Panc1 (cell line): ENCODE measurements around the gene RRP9. TPM values are rescaled to one million over a fixed set of nuclear protein-coding genes. Genes with fewer than 3 reads are reported as not detected.

Source experiments
- ATAC-seq: fragments of 200-7000 bp; cut with Tn5 transposase; 2 replicates; pipeline ENCODE4 v1.9.1; 2020; ENCODE audit warnings: mild to moderate bottlenecking, moderate library complexity
- BruUV-seq: library from RNA; stranded (reverse); fragments of 400-500 nt; replicated peaks from 2 replicates; lab custom pipeline; 2021; lab: Mats Ljungman, UMichigan
- CTCF ChIA-PET: fragments of 300-600 bp; sonication (Branson Sonifier 250); formaldehyde crosslinking; loops from one replicate; lab custom pipeline; 2022; ENCODE audit warnings: antibody characterized with exemption; lab: Charles Lee
- POLR2A ChIA-PET: fragments of 300-600 bp; sonication (Branson Sonifier 250); formaldehyde crosslinking; loops from one replicate; lab custom pipeline; 2022; ENCODE audit warnings: antibody characterized with exemption; lab: Charles Lee
- DNase-seq: peaks from one replicate; pipeline ENCODE4 v3.0.0-alpha.2; 2010; ENCODE audit warnings: low read depth, low spot score
- H3K27ac ChIP-seq: 2 replicates; pipeline ENCODE4 v1.5.1; 2011; ENCODE audit warnings: mild to moderate bottlenecking, low read length, inconsistent platforms
- H3K27me3 ChIP-seq: fragments of 200-500 bp; sonication (Bioruptor generic); 2 replicates; pipeline ENCODE4 v1.6.0; 2014; ENCODE audit warnings: low read length, inconsistent platforms; ENCODE audit not compliant: control insufficient read depth, insufficient read depth
- H3K36me3 ChIP-seq: fragments of 200-500 bp; sonication (Bioruptor generic); 2 replicates; pipeline ENCODE4 v1.5.1; 2014; ENCODE audit warnings: inconsistent platforms, mild to moderate bottlenecking, low read length, moderate library complexity; ENCODE audit not compliant: control insufficient read depth, insufficient read depth
- H3K4me1 ChIP-seq: 2 replicates; pipeline ENCODE4 v1.5.1; 2011; ENCODE audit warnings: inconsistent platforms, mild to moderate bottlenecking, low read length, moderate library complexity; ENCODE audit not compliant: control insufficient read depth, insufficient read depth
- H3K4me3 ChIP-seq, 2 experiments: 2 replicates each; pipeline ENCODE4 v1.5.1; 2011 to 2012; ENCODE audit warnings: low read depth in 2 of 2, low read length in 2 of 2, mild to moderate bottlenecking in 2 of 2, inconsistent platforms in 1 of 2, moderate library complexity in 1 of 2
- H3K9me3 ChIP-seq: fragments of 200-500 bp; sonication (Bioruptor generic); 2 replicates; pipeline ENCODE4 v1.5.1; 2014; ENCODE audit warnings: low read depth, mild to moderate bottlenecking, inconsistent platforms, low read length, moderate library complexity; ENCODE audit not compliant: control insufficient read depth, insufficient read depth
- POLR2AphosphoS5 ChIP-seq: IDR thresholded peaks from 2 replicates; pipeline ENCODE4 v1.6.1; 2012; ENCODE audit warnings: mild to moderate bottlenecking, low read depth, low read length, moderate library complexity
- SIN3A ChIP-seq: IDR thresholded peaks from 2 replicates; pipeline ENCODE4 v1.6.1; 2012; ENCODE audit warnings: low read depth, mild to moderate bottlenecking, low read length, moderate library complexity, borderline replicate concordance; ENCODE audit not compliant: insufficient read depth
- TCF7L2 ChIP-seq: IDR thresholded peaks from 2 replicates; pipeline ENCODE4 v1.6.1; 2011; ENCODE audit warnings: mild to moderate bottlenecking, low read depth, low read length, inconsistent platforms
- in situ Hi-C: cut with HindIII; loops from 2 replicates; pipeline ENCODE4 v1.10.0; 2016; ENCODE audit warnings: low sequenced_read_pairs, low pct_unique_long_range_greater_than_20kb
- intact Hi-C: fragments of 100-400 bp; cut with micrococcal nuclease; formaldehyde crosslinking; loops from one replicate; pipeline ENCODE4 v1.10.0; 2022; ENCODE audit not compliant: unreplicated experiment
- total RNA-seq: library from RNA; stranded (reverse); gene quantifications from one replicate; pipeline ENCODE4 v1.2.1, GENCODE V29; 2021; ENCODE audit not compliant: unreplicated experiment
- TF ChIP-seq, protein P1 (sequence below): fragments of 450-650 bp; IDR thresholded peaks from 2 replicates; pipeline ENCODE4 v1.5.1; 2017; ENCODE audit warnings: mild to moderate bottlenecking
- TF ChIP-seq, protein P2 (sequence below), 2 experiments: IDR thresholded peaks; 2 replicates each; pipeline ENCODE4 v1.6.1; 2011 to 2012; ENCODE audit warnings: low read depth in 2 of 2, control low read depth in 1 of 2, low read length in 1 of 2, mild to moderate bottlenecking in 1 of 2, moderate library complexity in 1 of 2; ENCODE audit not compliant: insufficient read depth in 1 of 2

The RRP9 gene
- total RNA-seq, 1 experiment from 2014 or later: 54.5 TPM

DNA sequence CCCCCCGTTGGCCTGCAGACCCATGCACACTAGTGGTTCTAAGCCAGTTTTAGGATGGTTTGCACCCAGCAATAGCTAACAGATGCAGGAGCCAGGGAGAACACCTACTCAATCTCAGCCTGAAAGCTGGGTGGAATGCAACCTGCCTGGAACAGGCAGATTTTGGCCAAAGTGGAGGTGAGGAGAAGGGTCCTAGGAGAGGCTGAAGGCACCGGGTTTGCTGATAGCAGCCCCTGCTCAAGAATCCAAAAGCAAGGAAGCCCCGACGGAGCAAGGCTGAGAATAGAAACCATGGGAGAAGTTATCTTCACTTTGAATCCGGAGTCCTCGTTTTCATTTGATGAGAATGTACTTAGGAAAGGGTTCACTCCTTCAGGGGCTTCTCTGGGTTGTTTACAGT lies 9.9 kb downstream of the RRP9 start:
- Histone ChIP-seq H3K4me3 (no peak overlapping the region), H3K9me3 (no peaks in the 10 kb centered on the region), H3K27me3 (no peaks in the 10 kb centered on the region), H3K36me3 (no peaks in the 10 kb centered on the region), H3K27ac (no peak overlapping the region), H3K4me1 (no peaks in the 10 kb centered on the region)
- intact Hi-C loops: no loop called here
- ChIA-PET POLR2A (no interaction called here), CTCF (no interaction called here)
- no TSS peak for BruUV-seq
- no peak for DNase-seq
- no peak for ATAC-seq
- in situ Hi-C loops: no loop called here
- TF ChIP-seq, protein P1, sequence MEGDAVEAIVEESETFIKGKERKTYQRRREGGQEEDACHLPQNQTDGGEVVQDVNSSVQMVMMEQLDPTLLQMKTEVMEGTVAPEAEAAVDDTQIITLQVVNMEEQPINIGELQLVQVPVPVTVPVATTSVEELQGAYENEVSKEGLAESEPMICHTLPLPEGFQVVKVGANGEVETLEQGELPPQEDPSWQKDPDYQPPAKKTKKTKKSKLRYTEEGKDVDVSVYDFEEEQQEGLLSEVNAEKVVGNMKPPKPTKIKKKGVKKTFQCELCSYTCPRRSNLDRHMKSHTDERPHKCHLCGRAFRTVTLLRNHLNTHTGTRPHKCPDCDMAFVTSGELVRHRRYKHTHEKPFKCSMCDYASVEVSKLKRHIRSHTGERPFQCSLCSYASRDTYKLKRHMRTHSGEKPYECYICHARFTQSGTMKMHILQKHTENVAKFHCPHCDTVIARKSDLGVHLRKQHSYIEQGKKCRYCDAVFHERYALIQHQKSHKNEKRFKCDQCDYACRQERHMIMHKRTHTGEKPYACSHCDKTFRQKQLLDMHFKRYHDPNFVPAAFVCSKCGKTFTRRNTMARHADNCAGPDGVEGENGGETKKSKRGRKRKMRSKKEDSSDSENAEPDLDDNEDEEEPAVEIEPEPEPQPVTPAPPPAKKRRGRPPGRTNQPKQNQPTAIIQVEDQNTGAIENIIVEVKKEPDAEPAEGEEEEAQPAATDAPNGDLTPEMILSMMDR: no peak
- TF ChIP-seq POLR2AphosphoS5 (no peak), SIN3A (no peak), TCF7L2 (no peak)
- TF ChIP-seq, protein P2, sequence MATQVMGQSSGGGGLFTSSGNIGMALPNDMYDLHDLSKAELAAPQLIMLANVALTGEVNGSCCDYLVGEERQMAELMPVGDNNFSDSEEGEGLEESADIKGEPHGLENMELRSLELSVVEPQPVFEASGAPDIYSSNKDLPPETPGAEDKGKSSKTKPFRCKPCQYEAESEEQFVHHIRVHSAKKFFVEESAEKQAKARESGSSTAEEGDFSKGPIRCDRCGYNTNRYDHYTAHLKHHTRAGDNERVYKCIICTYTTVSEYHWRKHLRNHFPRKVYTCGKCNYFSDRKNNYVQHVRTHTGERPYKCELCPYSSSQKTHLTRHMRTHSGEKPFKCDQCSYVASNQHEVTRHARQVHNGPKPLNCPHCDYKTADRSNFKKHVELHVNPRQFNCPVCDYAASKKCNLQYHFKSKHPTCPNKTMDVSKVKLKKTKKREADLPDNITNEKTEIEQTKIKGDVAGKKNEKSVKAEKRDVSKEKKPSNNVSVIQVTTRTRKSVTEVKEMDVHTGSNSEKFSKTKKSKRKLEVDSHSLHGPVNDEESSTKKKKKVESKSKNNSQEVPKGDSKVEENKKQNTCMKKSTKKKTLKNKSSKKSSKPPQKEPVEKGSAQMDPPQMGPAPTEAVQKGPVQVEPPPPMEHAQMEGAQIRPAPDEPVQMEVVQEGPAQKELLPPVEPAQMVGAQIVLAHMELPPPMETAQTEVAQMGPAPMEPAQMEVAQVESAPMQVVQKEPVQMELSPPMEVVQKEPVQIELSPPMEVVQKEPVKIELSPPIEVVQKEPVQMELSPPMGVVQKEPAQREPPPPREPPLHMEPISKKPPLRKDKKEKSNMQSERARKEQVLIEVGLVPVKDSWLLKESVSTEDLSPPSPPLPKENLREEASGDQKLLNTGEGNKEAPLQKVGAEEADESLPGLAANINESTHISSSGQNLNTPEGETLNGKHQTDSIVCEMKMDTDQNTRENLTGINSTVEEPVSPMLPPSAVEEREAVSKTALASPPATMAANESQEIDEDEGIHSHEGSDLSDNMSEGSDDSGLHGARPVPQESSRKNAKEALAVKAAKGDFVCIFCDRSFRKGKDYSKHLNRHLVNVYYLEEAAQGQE (IDR thresholded peaks at IDR 0.05; ENCODE audit: insufficient read depth in 1 of 2, low read depth in 2 of 2, low read length in 1 of 2): no peak

DNA sequence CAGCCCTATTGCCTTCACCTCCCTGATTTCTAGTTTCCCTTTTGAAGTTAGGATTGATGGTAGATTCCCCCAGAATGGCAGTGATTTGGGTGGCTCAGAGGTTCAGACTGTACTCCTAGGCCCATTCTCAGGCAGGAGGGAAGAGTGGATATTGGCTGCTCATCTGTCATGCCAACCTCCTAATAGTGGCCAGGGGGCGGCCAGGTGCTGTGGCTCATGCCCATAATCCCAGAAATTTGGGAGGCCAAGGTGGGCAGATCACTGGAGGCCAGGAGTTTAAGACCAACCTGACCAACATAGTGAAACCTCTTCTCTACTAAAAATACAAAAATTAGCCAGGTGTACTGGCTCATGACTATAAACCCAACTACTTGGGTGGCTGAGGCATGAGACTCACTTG lies 11.3 kb downstream of the RRP9 start:
- POLR2A ChIA-PET: no interaction called here
- no peaks in the 10 kb centered on the region for H3K27me3 ChIP-seq
- no peaks in the 10 kb centered on the region for H3K36me3 ChIP-seq
- H3K27ac ChIP-seq: no peak overlapping the region
- no peaks in the 10 kb centered on the region for H3K9me3 ChIP-seq
- BruUV-seq: no TSS peak
- no peak for DNase-seq
- H3K4me3 ChIP-seq: no peak overlapping the region
- ATAC-seq: no peak
- intact Hi-C loops (no loop called here), in situ Hi-C loops (no loop called here)
- CTCF ChIA-PET: no interaction called here
- no peaks in the 10 kb centered on the region for H3K4me1 ChIP-seq
- no peak for TF ChIP-seq TCF7L2
- no peak for TF ChIP-seq SIN3A
- TF ChIP-seq, protein P2 (IDR thresholded peaks at IDR 0.05; ENCODE audit: insufficient read depth in 1 of 2, low read depth in 2 of 2, low read length in 1 of 2): no peak
- no peak for TF ChIP-seq POLR2AphosphoS5
- TF ChIP-seq, protein P1: no peak
